HCT116 (cell line): Measurements from ENCODE around the gene FREM3.
"Not testable (repeated sequence)": the region's sequence is repeated elsewhere in the genome, so short reads cannot be mapped to it uniquely, and the experiment has no call there.

Experiments used
- CEBPB ChIP-seq: IDR thresholded peaks from 2 replicates; pipeline ENCODE4 v1.6.1; 2012; ENCODE audit warnings: low read depth
- CTCF ChIP-seq, 3 experiments: fragments of 200-600 bp in 1 of 3; sonication (generic) in 1 of 3; IDR thresholded peaks in 2 of 3; conservative IDR thresholded peaks in 1 of 3; 2 replicates each; pipeline ENCODE4 v1.5.1; 2012 to 2017; ENCODE audit warnings: low read depth in 2 of 3, low read length in 2 of 3, antibody characterized with exemption in 1 of 3, borderline replicate concordance in 1 of 3, control low read depth in 1 of 3, mild to moderate bottlenecking in 1 of 3, mixed read lengths in 1 of 3, mixed run types in 1 of 3, moderate library complexity in 1 of 3; ENCODE audit not compliant: insufficient read depth in 1 of 3
- EGR1 ChIP-seq: IDR thresholded peaks from 2 replicates; pipeline ENCODE4 v1.6.1; 2012; ENCODE audit warnings: low read depth
- EZH2phosphoT487 ChIP-seq: fragments of 200-600 bp; IDR thresholded peaks from 2 replicates; pipeline ENCODE4 v1.6.1; 2018; ENCODE audit warnings: antibody characterized with exemption, borderline replicate concordance
- FOSL1 ChIP-seq: IDR thresholded peaks from 2 replicates; pipeline ENCODE4 v1.6.1; 2012; ENCODE audit warnings: low read depth
- MAX ChIP-seq: IDR thresholded peaks from 2 replicates; pipeline ENCODE4 v1.6.1; 2012
- POLR2A ChIP-seq: IDR thresholded peaks from 2 replicates; pipeline ENCODE4 v1.7.0; 2011; ENCODE audit warnings: borderline replicate concordance; ENCODE audit not compliant: insufficient read depth, insufficient read length; ENCODE audit errors: extremely low read depth
- POLR2AphosphoS5 ChIP-seq: IDR thresholded peaks from 2 replicates; pipeline ENCODE4 v1.6.1; 2011; ENCODE audit warnings: mild to moderate bottlenecking, low read depth, low read length, moderate library complexity
- REST ChIP-seq: IDR thresholded peaks from 2 replicates; pipeline ENCODE4 v1.6.1; 2012; ENCODE audit warnings: low read depth
- SP1 ChIP-seq: IDR thresholded peaks from 2 replicates; pipeline ENCODE4 v1.6.1; 2012; ENCODE audit warnings: low read depth
- SRF ChIP-seq: IDR thresholded peaks from 2 replicates; pipeline ENCODE4 v1.6.1; 2012; ENCODE audit warnings: low read depth
- ZFX ChIP-seq: fragments of 450-650 bp; IDR thresholded peaks from 2 replicates; pipeline ENCODE4 v1.6.1; 2017

- TF ChIP-seq POLR2AphosphoS5; SRF; EZH2phosphoT487; EGR1; POLR2A; CTCF (IDR thresholded peaks at IDR 0.05 in 2 of 3, conservative IDR thresholded peaks at IDR 0.05 in 1 of 3; ENCODE audit: borderline replicate concordance in 1 of 3, insufficient read depth in 1 of 3, low read depth in 2 of 3, low read length in 2 of 3); MAX; REST; CEBPB; SP1; ZFX; FOSL1: not testable (repeated sequence)
Measured at GRCh38 chr4:143673629-143674028, 26.8 kb downstream of the FREM3 start.
